Colonic mucosa (tissue), 4 donors: Measurements from ENCODE around the gene PTPRU. TPM values are rescaled to one million over a fixed set of nuclear protein-coding genes. Genes with fewer than 3 reads are reported as not detected.

Source experiments
- DNase-seq: peaks from one replicate; pipeline ENCODE4 v3.0.0-alpha.2; 2020
- H3K27ac ChIP-seq: fragments of 200-600 bp; one replicate; pipeline ENCODE4 v1.8.0; 2021
- H3K27me3 ChIP-seq: fragments of 200-600 bp; one replicate; pipeline ENCODE4 v1.8.0; 2021
- H3K36me3 ChIP-seq: fragments of 200-600 bp; one replicate; pipeline ENCODE4 v1.8.0; 2021
- H3K4me1 ChIP-seq: fragments of 200-600 bp; one replicate; pipeline ENCODE4 v1.8.0; 2021; ENCODE audit warnings: mild to moderate bottlenecking
- H3K4me3 ChIP-seq: fragments of 200-600 bp; one replicate; pipeline ENCODE4 v1.8.0; 2021
- H3K9ac ChIP-seq, 2 donors: one replicate each; pipeline ENCODE4 v1.7.0; 2013; ENCODE audit warnings: control low read depth in 2 of 2, low read depth in 2 of 2, low read length in 2 of 2
- H3K9me3 ChIP-seq: fragments of 200-600 bp; one replicate; pipeline ENCODE4 v1.8.0; 2021
- intact Hi-C: fragments of 100-400 bp; cut with DNase I; formaldehyde crosslinking; loops from one replicate; pipeline ENCODE4 v1.14.1; 2022
- total RNA-seq, 2 donors: library from RNA; stranded (reverse); fragmentation: NEBNext Ultra II Directional in 1 of 2; extraction: Animal tissue kit (Norgen Biotek cat#: 25700) in 1 of 2; gene quantifications; one replicate each; pipeline ENCODE4 v1.2.1, GENCODE V29; 2021
- TF ChIP-seq, protein P1 (sequence below): fragments of 200-600 bp; IDR thresholded peaks from one replicate; pipeline ENCODE4 v1.8.0; 2022; ENCODE audit warnings: antibody characterized with exemption, mild to moderate bottlenecking
- donor health status: healthy.
- donor health status: DM: no; HTN: no; CAD: no.
- donor health status: DM: no; HTN: no; CAD: no.

The PTPRU gene
- total RNA-seq, 2 donors from 2014 or later: 2.3 to 4.8 TPM

DNA sequence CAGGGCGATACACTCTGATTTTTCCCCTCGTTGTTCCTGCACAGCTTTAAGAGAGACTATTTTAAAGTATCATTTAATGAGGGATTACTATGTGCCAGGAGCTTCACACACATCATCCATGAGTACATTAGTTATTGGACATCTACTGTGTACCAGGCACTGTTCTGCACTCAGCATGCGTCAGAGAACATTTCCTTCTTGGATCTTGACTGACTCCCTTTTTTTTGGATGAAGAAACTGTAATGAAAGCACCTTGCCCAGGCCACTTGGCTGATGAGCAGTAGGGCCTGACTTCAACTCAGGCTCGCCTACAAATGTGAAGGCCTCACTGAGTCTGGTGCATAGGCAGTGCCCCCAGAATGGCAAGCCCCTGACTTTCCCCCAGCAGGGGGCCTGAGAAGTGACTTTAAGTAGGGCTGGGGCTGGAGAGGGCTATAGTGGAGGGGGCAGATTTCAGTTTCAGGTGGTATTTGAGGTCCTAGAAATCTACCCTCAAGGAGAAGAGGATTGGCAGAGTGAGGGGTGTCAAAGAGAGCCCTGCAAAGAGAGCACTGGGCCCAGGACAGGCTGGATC is 50.0 kb downstream of the PTPRU start:
- Histone ChIP-seq H3K9ac (no peak overlapping the region), H3K36me3 (no peaks in the 10 kb centered on the region), H3K4me1 (no peaks in the 10 kb centered on the region), H3K4me3 (no peak overlapping the region), H3K9me3 (no peaks in the 10 kb centered on the region), H3K27me3 (no peaks in the 10 kb centered on the region), H3K27ac (no peak overlapping the region)
- TF ChIP-seq, protein P1, sequence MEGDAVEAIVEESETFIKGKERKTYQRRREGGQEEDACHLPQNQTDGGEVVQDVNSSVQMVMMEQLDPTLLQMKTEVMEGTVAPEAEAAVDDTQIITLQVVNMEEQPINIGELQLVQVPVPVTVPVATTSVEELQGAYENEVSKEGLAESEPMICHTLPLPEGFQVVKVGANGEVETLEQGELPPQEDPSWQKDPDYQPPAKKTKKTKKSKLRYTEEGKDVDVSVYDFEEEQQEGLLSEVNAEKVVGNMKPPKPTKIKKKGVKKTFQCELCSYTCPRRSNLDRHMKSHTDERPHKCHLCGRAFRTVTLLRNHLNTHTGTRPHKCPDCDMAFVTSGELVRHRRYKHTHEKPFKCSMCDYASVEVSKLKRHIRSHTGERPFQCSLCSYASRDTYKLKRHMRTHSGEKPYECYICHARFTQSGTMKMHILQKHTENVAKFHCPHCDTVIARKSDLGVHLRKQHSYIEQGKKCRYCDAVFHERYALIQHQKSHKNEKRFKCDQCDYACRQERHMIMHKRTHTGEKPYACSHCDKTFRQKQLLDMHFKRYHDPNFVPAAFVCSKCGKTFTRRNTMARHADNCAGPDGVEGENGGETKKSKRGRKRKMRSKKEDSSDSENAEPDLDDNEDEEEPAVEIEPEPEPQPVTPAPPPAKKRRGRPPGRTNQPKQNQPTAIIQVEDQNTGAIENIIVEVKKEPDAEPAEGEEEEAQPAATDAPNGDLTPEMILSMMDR: no peak
- no peak for DNase-seq
- intact Hi-C loops: no loop called here

DNA sequence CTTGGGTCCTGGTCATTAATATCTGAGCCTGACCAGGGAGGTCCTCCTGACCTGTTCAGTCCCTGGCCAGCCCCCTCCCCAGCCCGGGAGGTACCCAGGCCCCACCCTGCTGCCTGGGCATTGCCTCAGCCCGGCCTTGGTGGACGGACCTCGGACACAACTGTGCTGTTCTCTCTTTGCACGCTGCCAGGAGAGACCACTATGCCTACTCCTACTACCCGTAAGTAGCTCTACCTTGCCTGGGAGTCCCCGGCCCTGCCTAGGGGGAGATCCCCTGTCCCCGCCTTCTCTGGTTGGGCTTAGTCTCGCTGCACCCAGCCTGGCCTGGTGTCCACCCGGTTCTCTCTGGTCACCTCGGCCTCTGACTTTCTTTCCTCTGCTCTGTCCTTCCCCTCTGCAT is 53.2 kb downstream of the PTPRU start:
- no peaks in the 10 kb centered on the region for H3K27me3 ChIP-seq
- H3K4me1 ChIP-seq: no peaks in the 10 kb centered on the region
- H3K4me3 ChIP-seq: no peak overlapping the region
- TF ChIP-seq, protein P1: no peak
- H3K9me3 ChIP-seq: no peaks in the 10 kb centered on the region
- H3K27ac ChIP-seq: no peak overlapping the region
- intact Hi-C loops: no loop called here
- no peaks in the 10 kb centered on the region for H3K36me3 ChIP-seq
- DNase-seq: no peak
- H3K9ac ChIP-seq: no peak overlapping the region

GRCh38 chr1:29290414-29290985 is 54.2 kb downstream of the PTPRU start:
- intact Hi-C loops: no loop called here
- no peaks in the 10 kb centered on the region for H3K9me3 ChIP-seq
- H3K27ac ChIP-seq: no peak overlapping the region
- no peaks in the 10 kb centered on the region for H3K4me1 ChIP-seq
- no peak overlapping the region for H3K9ac ChIP-seq
- no peaks in the 10 kb centered on the region for H3K36me3 ChIP-seq
- no peak overlapping the region for H3K4me3 ChIP-seq
- DNase-seq: no peak
- H3K27me3 ChIP-seq: no peaks in the 10 kb centered on the region
- TF ChIP-seq, protein P1: no peak

GRCh38 chr1:29291756-29292155 is 55.4 kb downstream of the PTPRU start:
- Histone ChIP-seq H3K36me3 (no peaks in the 10 kb centered on the region), H3K4me1 (no peaks in the 10 kb centered on the region), H3K4me3 (no peak overlapping the region), H3K9ac (no peak overlapping the region), H3K27me3 (no peaks in the 10 kb centered on the region), H3K27ac (no peak overlapping the region), H3K9me3 (no peaks in the 10 kb centered on the region)
- TF ChIP-seq, protein P1: no peak
- intact Hi-C loops: no loop called here
- no peak for DNase-seq

- Histone ChIP-seq H3K36me3 (no peaks in the 10 kb centered on the region), H3K4me3 (no peak overlapping the region), H3K27ac (no peak overlapping the region), H3K9me3 (no peaks in the 10 kb centered on the region), H3K27me3 (no peaks in the 10 kb centered on the region), H3K9ac (no peak overlapping the region), H3K4me1 (no peaks in the 10 kb centered on the region)
- DNase-seq: no peak
- intact Hi-C loops: no loop called here
- TF ChIP-seq, protein P1: no peak
Measured at GRCh38 chr1:29292344-29292743, 56.0 kb downstream of the PTPRU start.
